HG02610 (cell line): ENCODE measurements around the gene PLB1.

Experiments used
- ATAC-seq: cut with Tn5 transposase; IDR thresholded peaks from one replicate; pipeline ENCODE4 v1.9.1; 2021; ENCODE audit warnings: mild to moderate bottlenecking, moderate library complexity; ENCODE audit not compliant: unreplicated experiment

The PLB1 gene, protein sequence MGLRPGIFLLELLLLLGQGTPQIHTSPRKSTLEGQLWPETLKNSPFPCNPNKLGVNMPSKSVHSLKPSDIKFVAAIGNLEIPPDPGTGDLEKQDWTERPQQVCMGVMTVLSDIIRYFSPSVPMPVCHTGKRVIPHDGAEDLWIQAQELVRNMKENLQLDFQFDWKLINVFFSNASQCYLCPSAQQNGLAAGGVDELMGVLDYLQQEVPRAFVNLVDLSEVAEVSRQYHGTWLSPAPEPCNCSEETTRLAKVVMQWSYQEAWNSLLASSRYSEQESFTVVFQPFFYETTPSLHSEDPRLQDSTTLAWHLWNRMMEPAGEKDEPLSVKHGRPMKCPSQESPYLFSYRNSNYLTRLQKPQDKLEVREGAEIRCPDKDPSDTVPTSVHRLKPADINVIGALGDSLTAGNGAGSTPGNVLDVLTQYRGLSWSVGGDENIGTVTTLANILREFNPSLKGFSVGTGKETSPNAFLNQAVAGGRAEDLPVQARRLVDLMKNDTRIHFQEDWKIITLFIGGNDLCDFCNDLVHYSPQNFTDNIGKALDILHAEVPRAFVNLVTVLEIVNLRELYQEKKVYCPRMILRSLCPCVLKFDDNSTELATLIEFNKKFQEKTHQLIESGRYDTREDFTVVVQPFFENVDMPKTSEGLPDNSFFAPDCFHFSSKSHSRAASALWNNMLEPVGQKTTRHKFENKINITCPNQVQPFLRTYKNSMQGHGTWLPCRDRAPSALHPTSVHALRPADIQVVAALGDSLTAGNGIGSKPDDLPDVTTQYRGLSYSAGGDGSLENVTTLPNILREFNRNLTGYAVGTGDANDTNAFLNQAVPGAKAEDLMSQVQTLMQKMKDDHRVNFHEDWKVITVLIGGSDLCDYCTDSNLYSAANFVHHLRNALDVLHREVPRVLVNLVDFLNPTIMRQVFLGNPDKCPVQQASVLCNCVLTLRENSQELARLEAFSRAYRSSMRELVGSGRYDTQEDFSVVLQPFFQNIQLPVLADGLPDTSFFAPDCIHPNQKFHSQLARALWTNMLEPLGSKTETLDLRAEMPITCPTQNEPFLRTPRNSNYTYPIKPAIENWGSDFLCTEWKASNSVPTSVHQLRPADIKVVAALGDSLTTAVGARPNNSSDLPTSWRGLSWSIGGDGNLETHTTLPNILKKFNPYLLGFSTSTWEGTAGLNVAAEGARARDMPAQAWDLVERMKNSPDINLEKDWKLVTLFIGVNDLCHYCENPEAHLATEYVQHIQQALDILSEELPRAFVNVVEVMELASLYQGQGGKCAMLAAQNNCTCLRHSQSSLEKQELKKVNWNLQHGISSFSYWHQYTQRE (N-terminal part only)

GRCh38 chr2:28495551-28496250 lies at the start of gene PLB1:
TSS of gene PLB1 (plus strand) at chr2:28496060. CDS start at chr2:28496115, 55 bp downstream.
- ATAC-seq: no peak

GRCh38 chr2:28446531-28446930 lies 49.3 kb upstream of the PLB1 start:
- no peak for ATAC-seq

GRCh38 chr2:28447086-28447485 lies 48.8 kb upstream of the PLB1 start:
- ATAC-seq: no peak

GRCh38 chr2:28447943-28448792 lies 47.7 kb upstream of the PLB1 start:
- ATAC-seq: no peak

- no peak for ATAC-seq
These were observed 47.1 kb upstream of the PLB1 start for GRCh38 chr2:28448793-28449100.

DNA sequence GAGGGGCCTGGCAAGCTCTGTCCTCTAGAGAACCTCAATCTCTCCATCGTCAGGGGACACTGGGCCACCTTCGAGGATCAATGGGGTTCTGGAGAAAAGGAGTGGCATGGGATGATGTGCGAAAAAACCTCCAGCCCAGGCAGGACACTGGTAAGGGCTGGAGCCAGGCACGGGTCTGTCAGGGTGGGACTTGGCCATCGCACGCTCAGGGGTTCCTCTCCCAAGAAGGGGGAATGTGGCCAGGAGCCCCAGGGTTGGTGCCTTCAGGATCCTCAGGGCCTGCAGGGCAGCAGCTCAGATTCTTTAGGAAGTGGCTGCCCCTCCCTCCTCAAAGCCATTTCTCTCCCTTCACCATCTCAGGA lies 46.8 kb upstream of the PLB1 start:
- no peak for ATAC-seq

GRCh38 chr2:28449488-28450395 lies 46.1 kb upstream of the PLB1 start:
- peak; percentile 56 for ATAC-seq

- ATAC-seq: no peak
These were observed 44.8 kb upstream of the PLB1 start for GRCh38 chr2:28450901-28451565.

DNA sequence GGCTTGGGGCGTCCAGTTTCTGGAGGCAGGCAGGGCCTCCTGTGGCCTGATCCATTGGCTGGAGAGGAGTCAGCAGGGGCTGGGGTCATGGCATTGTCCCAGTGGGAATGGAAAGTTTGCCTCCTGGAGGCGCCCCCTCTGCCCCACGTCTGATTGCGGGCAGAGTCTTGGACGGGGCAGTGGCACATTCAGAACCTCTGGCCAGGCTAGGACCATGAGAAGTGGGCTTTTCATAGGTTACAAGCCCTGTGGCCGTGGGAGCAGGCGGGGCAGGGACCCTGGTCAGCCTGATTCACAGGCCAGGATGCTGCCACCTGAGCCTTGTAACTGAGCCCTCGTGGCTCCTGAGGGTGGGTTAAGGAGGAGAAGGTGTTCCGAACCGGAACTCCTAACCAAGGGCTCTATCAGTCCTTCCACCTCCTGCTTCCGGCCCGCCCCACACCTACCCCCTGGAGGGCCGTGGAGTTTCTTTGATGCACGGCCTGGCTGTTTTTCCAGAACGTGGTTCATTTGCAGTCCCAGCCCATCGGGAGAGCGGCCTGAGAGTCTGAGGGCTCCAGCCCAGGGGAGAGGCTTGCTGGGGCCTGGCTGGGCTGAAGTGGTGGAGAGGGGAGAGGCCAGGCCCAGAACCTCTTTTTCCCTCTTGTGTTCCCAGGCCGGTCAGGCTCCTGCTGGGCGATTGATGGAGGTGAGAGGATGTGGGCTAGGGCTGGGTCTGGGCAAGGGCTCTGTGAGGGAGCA lies 43.9 kb upstream of the PLB1 start:
- ATAC-seq: no peak

GRCh38 chr2:28452534-28453081 lies 43.3 kb upstream of the PLB1 start:
- ATAC-seq: no peak

DNA sequence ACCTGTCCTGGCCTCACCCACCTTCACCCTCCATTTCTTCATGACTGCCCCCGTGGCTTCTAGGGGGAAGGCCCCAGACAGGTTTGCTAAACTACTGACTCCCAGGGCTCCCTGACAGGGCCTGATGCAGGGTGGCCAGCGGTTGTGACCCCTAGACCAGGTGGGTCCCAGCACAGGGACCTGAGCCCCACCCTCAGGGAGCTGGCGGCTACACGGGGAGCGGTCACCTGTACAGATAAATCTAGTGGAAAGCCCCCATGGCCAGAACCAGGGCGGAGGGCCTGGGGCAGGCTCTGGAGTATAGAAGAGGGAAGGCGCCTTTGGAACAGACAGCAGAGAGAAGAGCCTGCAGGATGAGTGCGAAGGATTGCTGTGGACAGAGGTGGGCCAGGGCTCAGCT lies 42.5 kb upstream of the PLB1 start:
- no peak for ATAC-seq

DNA sequence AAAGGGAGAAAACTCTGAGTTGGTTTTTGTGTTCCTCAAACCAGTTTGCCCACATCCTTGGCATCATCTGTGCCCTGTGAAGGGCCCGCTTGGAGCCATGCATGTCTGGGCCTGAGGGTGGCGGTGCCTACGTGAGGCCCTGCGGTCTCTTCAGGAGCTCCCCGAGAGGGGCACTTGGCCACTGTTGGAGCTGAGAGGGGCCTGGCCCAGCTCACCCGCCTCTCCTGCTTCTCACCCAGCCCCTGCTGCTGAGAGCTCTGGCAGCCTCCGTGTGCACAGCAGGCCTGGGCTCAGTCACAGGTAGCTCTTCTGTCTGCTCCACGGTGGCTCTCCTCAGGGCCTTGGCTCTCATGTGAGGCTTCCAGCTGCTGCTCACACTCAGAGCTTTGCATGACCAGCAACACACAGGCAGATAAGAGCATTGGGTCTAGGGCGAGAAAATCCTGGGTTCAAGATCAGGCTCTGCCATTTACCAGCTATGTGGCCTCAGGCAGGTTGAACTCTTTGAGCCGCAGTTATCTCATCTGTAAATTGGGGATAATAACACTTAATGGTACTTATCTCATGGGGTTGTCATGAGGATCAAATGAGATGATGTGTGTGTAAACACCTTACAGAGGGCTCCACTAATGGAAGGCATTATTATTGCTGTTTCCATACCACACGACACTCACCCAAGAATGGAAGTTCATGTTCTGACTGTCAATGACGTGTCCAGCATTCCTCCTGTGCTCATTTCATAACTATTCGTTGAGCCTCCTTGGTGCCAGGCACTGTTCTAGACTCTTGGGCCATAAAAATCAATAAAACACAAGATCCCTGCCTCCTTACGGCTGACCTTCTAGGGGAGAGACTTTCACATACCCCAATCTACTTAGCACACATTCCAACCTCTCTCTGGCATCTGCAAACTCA lies 41.6 kb upstream of the PLB1 start:
- ATAC-seq: no peak

DNA sequence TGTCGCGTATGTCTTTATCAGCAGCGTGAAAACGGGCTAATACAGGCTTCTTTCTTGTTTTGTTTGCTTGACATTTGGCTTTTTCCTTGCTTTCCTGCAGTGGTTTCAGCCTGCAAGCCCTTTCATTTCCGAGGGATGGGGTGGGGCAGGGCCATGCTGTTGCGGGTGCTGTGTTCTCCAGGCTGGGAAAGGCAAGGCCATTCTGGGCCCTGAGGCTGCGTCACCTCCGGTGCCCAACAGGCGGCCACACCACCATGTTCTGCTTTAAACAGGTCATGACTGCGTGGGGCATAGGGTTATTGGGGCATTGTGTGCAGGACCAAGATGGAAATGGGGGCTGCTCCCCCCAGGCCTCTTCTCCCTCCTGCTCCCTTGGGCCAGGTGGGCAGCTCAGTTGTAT lies 38.6 kb upstream of the PLB1 start:
- no peak for ATAC-seq

- no peak for ATAC-seq
These were observed 34.8 kb upstream of the PLB1 start for GRCh38 chr2:28461056-28461455.

DNA sequence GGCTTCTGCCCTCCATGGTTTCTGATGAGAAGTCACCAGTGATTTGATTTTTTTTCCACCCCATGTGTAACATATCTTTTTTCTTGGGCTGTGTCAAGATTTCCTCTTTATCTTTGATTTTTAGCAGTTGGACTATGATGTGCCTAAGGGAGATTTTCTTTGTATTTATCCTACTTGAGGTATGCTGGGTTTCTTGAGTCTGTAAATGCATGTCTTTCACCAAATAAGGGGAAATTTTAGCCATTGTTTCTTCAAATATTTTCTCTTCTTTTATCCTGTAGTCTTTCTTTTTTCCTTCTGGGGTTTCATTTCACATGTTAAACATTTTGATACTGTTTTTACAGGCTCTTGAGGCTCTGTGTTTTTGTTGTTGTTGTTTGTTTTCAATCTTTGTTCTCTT lies 33.7 kb upstream of the PLB1 start:
- ATAC-seq: no peak

DNA sequence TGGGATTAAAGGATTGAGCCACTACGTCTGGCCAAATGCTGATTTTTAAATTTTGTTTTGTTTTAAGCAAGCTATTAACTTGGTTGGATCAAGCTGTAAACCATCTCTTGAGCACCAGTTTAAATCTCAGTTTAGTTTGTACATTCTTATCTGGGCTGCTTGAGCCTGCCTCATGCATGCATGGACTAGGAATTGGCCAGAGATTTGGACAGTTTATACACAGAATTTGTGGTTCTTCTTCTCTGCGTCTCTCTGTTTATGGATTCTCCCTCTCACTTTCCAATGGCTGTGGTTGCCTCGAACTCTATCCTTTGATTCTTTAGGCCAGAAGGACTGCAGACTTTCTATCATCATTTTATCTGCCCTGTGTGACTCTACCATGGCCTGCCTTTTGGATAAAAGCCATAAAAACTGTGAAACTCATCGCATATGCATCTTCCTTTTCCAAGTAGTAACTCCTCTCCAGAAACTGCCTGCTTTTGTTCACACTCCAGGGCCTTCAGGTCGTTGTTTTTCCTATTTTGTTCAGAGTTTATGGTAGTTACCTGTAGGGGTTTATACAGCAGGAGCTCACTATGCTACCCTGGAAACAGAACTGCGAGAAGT lies 32.5 kb upstream of the PLB1 start:
- no peak for ATAC-seq
